Vagina (tissue), 2 donors: Measurements from ENCODE around the gene SNX33.

Experiments used
- POLR2A ChIP-seq, 2 donors: fragments of 450-650 bp; IDR thresholded peaks; one replicate each; pipeline ENCODE4 v1.6.1; 2017; ENCODE audit warnings: antibody characterized with exemption in 2 of 2, mild to moderate bottlenecking in 2 of 2, moderate library complexity in 2 of 2
- TF ChIP-seq, protein P1 (sequence below), 3 experiments: fragments of 450-650 bp in 2 of 3; fragments of 200-600 bp in 1 of 3; sonication (generic) in 1 of 3; IDR thresholded peaks; one replicate each; pipeline ENCODE4 v1.5.1; 2017 to 2019; ENCODE audit warnings: antibody characterized with exemption in 3 of 3, mild to moderate bottlenecking in 2 of 3, moderate library complexity in 2 of 3

DNA sequence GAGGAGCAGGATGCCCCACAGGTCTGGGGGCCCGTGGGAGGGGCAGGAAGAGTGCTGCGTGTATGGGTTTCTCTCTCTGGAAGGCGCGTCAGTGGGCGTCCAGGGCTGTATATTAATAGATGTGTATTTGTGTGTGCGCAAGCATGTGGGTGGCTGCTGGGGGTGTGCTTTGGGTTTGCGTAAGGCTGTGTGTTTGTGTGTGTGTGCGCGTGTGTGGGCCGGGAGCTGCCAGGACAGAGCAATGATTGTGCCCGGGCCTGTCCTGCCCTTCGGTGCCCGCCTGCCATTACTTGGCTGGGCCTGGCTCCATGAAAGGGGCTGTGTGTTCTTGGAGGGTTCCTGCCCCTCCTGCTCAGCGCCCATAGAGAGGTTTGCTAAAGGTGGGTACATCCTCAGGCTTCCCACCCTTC is 48.6 kb downstream of the SNX33 start:
- TF ChIP-seq POLR2A (IDR thresholded peaks at IDR 0.05) = no peak
- TF ChIP-seq, protein P1, sequence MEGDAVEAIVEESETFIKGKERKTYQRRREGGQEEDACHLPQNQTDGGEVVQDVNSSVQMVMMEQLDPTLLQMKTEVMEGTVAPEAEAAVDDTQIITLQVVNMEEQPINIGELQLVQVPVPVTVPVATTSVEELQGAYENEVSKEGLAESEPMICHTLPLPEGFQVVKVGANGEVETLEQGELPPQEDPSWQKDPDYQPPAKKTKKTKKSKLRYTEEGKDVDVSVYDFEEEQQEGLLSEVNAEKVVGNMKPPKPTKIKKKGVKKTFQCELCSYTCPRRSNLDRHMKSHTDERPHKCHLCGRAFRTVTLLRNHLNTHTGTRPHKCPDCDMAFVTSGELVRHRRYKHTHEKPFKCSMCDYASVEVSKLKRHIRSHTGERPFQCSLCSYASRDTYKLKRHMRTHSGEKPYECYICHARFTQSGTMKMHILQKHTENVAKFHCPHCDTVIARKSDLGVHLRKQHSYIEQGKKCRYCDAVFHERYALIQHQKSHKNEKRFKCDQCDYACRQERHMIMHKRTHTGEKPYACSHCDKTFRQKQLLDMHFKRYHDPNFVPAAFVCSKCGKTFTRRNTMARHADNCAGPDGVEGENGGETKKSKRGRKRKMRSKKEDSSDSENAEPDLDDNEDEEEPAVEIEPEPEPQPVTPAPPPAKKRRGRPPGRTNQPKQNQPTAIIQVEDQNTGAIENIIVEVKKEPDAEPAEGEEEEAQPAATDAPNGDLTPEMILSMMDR (IDR thresholded peaks at IDR 0.05) = no peak
